Measurements from ENCODE around the gene EHMT1. TPM values are rescaled to one million over a fixed set of nuclear protein-coding genes. Genes with fewer than 3 reads are reported as not detected.

EHMT1 gene
- total and polyA plus RNA-seq, 2 of the 8 experiments (the other 6 are each of a cell fraction or from before 2014, with no cell fraction given): 95.7 to 163 TPM

DNA sequence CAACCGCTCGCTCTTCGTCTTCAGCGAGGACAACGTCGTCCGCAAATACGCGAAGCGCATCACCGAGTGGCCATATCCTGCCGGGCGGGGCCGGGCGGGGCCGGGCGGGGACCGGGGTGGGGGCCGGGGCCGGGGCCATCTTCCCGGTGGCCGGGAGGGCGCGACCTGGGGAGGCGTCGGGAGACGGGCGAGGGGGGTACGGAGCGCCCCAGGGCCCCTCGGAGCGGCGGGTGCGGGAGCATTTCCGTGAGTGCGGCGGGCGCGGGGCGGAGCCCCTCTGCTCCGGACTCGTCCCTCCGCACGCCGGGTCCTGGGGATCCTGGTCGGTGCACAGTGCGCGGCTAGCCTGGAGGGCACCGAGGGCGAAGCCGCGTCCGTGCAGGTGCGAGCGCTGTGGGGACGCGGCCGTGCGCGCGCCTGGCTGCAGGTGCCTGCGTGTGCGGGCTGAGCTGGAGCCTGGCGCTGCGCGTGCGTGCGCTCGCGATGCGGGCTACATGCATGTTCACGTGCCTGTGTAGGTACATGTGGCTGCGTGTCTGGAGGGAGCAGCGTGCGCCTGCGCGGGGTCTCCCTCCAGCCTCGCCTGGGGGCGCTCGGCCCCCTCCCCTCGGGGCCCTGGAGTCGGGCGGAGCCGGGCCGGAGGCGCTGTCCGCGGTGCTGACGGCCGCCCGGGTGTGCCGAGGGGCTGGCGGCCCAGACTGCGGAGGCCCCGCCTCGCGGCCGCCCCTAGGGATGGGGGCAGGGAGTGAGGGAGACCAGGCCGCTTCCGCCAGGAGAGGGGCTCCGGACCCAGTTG lies 259.5 kb downstream of the EHMT1 start (continued):
- TF ChIP-seq, protein P1, sequence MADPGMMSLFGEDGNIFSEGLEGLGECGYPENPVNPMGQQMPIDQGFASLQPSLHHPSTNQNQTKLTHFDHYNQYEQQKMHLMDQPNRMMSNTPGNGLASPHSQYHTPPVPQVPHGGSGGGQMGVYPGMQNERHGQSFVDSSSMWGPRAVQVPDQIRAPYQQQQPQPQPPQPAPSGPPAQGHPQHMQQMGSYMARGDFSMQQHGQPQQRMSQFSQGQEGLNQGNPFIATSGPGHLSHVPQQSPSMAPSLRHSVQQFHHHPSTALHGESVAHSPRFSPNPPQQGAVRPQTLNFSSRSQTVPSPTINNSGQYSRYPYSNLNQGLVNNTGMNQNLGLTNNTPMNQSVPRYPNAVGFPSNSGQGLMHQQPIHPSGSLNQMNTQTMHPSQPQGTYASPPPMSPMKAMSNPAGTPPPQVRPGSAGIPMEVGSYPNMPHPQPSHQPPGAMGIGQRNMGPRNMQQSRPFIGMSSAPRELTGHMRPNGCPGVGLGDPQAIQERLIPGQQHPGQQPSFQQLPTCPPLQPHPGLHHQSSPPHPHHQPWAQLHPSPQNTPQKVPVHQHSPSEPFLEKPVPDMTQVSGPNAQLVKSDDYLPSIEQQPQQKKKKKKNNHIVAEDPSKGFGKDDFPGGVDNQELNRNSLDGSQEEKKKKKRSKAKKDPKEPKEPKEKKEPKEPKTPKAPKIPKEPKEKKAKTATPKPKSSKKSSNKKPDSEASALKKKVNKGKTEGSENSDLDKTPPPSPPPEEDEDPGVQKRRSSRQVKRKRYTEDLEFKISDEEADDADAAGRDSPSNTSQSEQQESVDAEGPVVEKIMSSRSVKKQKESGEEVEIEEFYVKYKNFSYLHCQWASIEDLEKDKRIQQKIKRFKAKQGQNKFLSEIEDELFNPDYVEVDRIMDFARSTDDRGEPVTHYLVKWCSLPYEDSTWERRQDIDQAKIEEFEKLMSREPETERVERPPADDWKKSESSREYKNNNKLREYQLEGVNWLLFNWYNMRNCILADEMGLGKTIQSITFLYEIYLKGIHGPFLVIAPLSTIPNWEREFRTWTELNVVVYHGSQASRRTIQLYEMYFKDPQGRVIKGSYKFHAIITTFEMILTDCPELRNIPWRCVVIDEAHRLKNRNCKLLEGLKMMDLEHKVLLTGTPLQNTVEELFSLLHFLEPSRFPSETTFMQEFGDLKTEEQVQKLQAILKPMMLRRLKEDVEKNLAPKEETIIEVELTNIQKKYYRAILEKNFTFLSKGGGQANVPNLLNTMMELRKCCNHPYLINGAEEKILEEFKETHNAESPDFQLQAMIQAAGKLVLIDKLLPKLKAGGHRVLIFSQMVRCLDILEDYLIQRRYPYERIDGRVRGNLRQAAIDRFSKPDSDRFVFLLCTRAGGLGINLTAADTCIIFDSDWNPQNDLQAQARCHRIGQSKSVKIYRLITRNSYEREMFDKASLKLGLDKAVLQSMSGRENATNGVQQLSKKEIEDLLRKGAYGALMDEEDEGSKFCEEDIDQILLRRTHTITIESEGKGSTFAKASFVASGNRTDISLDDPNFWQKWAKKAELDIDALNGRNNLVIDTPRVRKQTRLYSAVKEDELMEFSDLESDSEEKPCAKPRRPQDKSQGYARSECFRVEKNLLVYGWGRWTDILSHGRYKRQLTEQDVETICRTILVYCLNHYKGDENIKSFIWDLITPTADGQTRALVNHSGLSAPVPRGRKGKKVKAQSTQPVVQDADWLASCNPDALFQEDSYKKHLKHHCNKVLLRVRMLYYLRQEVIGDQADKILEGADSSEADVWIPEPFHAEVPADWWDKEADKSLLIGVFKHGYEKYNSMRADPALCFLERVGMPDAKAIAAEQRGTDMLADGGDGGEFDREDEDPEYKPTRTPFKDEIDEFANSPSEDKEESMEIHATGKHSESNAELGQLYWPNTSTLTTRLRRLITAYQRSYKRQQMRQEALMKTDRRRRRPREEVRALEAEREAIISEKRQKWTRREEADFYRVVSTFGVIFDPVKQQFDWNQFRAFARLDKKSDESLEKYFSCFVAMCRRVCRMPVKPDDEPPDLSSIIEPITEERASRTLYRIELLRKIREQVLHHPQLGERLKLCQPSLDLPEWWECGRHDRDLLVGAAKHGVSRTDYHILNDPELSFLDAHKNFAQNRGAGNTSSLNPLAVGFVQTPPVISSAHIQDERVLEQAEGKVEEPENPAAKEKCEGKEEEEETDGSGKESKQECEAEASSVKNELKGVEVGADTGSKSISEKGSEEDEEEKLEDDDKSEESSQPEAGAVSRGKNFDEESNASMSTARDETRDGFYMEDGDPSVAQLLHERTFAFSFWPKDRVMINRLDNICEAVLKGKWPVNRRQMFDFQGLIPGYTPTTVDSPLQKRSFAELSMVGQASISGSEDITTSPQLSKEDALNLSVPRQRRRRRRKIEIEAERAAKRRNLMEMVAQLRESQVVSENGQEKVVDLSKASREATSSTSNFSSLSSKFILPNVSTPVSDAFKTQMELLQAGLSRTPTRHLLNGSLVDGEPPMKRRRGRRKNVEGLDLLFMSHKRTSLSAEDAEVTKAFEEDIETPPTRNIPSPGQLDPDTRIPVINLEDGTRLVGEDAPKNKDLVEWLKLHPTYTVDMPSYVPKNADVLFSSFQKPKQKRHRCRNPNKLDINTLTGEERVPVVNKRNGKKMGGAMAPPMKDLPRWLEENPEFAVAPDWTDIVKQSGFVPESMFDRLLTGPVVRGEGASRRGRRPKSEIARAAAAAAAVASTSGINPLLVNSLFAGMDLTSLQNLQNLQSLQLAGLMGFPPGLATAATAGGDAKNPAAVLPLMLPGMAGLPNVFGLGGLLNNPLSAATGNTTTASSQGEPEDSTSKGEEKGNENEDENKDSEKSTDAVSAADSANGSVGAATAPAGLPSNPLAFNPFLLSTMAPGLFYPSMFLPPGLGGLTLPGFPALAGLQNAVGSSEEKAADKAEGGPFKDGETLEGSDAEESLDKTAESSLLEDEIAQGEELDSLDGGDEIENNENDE (IDR thresholded peaks at IDR 0.05; ENCODE audit: insufficient replicate concordance, low read length): no peak
- TF ChIP-seq, protein P2, sequence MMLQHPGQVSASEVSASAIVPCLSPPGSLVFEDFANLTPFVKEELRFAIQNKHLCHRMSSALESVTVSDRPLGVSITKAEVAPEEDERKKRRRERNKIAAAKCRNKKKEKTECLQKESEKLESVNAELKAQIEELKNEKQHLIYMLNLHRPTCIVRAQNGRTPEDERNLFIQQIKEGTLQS (IDR thresholded peaks at IDR 0.05; ENCODE audit: insufficient read depth, low read depth, low read length): no peak
- no peak for TF ChIP-seq CTBP2 (IDR thresholded peaks at IDR 0.05; ENCODE audit: borderline replicate concordance, insufficient read depth, insufficient read length, low read length)
- TF ChIP-seq CHD2 (IDR thresholded peaks at IDR 0.05; ENCODE audit: low read length): no peak
- TF ChIP-seq MAX (IDR thresholded peaks at IDR 0.05): peak; percentile 75
- TF ChIP-seq TEAD4 (IDR thresholded peaks at IDR 0.05; ENCODE audit: low read depth, low read length): no peak
- no peak for TF ChIP-seq FOSL1 (IDR thresholded peaks at IDR 0.05; ENCODE audit: insufficient read depth, low read depth, low read length)
- TF ChIP-seq JUN (IDR thresholded peaks at IDR 0.05; ENCODE audit: low read depth, low read length): no peak
- no peak for TF ChIP-seq SP4 (IDR thresholded peaks at IDR 0.05; ENCODE audit: low read length)

All from H1 (cell line).